HepG2 (cell line): ENCODE results near the gene ARHGEF7. TPM values are rescaled to one million over a fixed set of nuclear protein-coding genes. Genes with fewer than 3 reads are reported as not detected.

Source experiments
- ATAD3A ChIP-seq: sonication (generic); formaldehyde crosslinking; IDR thresholded peaks from 2 replicates; pipeline ENCODE4 v1.4.0; 2020; ENCODE audit warnings: missing genetic modification reagents
- CCAR2 ChIP-seq: fragments of 200-400 bp; formaldehyde crosslinking; optimal IDR thresholded peaks from 2 replicates; pipeline ENCODE3; 2018; ENCODE audit warnings: low read depth, mild to moderate bottlenecking, low read length, moderate library complexity
- CCDC6 ChIP-seq: sonication (generic); formaldehyde crosslinking; IDR thresholded peaks from 2 replicates; pipeline ENCODE4 v1.8.1; 2022; ENCODE audit warnings: mild to moderate bottlenecking, missing genetic modification reagents, moderate library complexity
- FOXA3 ChIP-seq: IDR thresholded peaks from 2 replicates; pipeline ENCODE4 v1.6.1; 2016; ENCODE audit warnings: missing genetic modification reagents, missing compliant biosample characterization
- FOXK2 ChIP-seq: fragments of 450-650 bp; IDR thresholded peaks from 2 replicates; pipeline ENCODE4 v1.6.1; 2016
- HCFC1 ChIP-seq: fragments of 150-350 bp; IDR thresholded peaks from 2 replicates; pipeline ENCODE4 v1.6.1; 2014; ENCODE audit warnings: low read depth, low read length
- KAT2B ChIP-seq: fragments of 150-350 bp; IDR thresholded peaks from 2 replicates; pipeline ENCODE4 v1.6.1; 2014; ENCODE audit warnings: low read depth, low read length, borderline replicate concordance
- KDM6A ChIP-seq: IDR thresholded peaks from 2 replicates; pipeline ENCODE4 v1.6.1; 2016; ENCODE audit warnings: low read depth
- ZFAT ChIP-seq: sonication (generic); formaldehyde crosslinking; conservative IDR thresholded peaks from 2 replicates; pipeline ENCODE4 v1.8.1; 2023; ENCODE audit warnings: missing genetic modification reagents, inconsistent platforms
- ZNF335 ChIP-seq: sonication (generic); formaldehyde crosslinking; IDR thresholded peaks from 2 replicates; pipeline ENCODE4 v1.4.0; 2020; ENCODE audit warnings: missing genetic modification reagents
- ZNF558 ChIP-seq: sonication (generic); formaldehyde crosslinking; IDR thresholded peaks from 2 replicates; pipeline ENCODE4 v1.9.0; 2022; ENCODE audit warnings: mild to moderate bottlenecking, missing genetic modification reagents, borderline replicate concordance
- ZNF746 ChIP-seq: sonication (generic); formaldehyde crosslinking; IDR thresholded peaks from 2 replicates; pipeline ENCODE4 v1.8.0; 2022; ENCODE audit warnings: mild to moderate bottlenecking, missing genetic modification reagents
- polyA plus RNA-seq, 8 experiments: library from polyadenylated mRNA; depleted of rRNA in 3 of 8; stranded (reverse) in 7 of 8; unstranded in 1 of 8; fragments of >200 nt; fragmentation: Illumina TruSeq in 4 of 8; extraction: Trizol in 4 of 8; gene quantifications; 2 replicates each; pipeline versions ENCODE4 v1.2.1 to v1.2.3, GENCODE V29; 2011 to 2016; ENCODE audit warnings: low read depth in 4 of 8, missing spikeins in 1 of 8, mixed read lengths in 1 of 8; ENCODE audit not compliant: insufficient read depth in 1 of 8
- total RNA-seq, 5 experiments: library from RNA; depleted of rRNA; stranded (reverse); fragments of >200 nt; fragmentation: Illumina TruSeq; extraction: Trizol; gene quantifications; 2 replicates each; pipeline ENCODE4 v1.2.3, GENCODE V29; 2016; ENCODE audit warnings: low read depth in 1 of 5
- TF ChIP-seq, protein P1 (sequence below): sonication (generic); formaldehyde crosslinking; IDR thresholded peaks from 2 replicates; pipeline ENCODE4 v1.4.0; 2020; ENCODE audit warnings: missing genetic modification reagents, mild to moderate bottlenecking, borderline replicate concordance
- TF ChIP-seq, protein P2 (sequence below): sonication (generic); formaldehyde crosslinking; IDR thresholded peaks from 2 replicates; pipeline ENCODE4 v1.5.1; 2020; ENCODE audit warnings: missing genetic modification reagents, mild to moderate bottlenecking, borderline replicate concordance
- TF ChIP-seq, protein P3 (sequence below): sonication (generic); formaldehyde crosslinking; conservative IDR thresholded peaks from 2 replicates; pipeline ENCODE4 v1.4.0; 2020; ENCODE audit warnings: missing genetic modification reagents
- TF ChIP-seq, protein P4 (sequence below): sonication (generic); formaldehyde crosslinking; IDR thresholded peaks from 2 replicates; pipeline ENCODE4 v1.4.0; 2020; ENCODE audit warnings: mild to moderate bottlenecking, missing genetic modification reagents

The ARHGEF7 gene
- total and polyA plus RNA-seq, 2 of the 13 experiments (the other 11 are each of a cell fraction or from before 2014, with no cell fraction given): 15.7 to 22.3 TPM

DNA sequence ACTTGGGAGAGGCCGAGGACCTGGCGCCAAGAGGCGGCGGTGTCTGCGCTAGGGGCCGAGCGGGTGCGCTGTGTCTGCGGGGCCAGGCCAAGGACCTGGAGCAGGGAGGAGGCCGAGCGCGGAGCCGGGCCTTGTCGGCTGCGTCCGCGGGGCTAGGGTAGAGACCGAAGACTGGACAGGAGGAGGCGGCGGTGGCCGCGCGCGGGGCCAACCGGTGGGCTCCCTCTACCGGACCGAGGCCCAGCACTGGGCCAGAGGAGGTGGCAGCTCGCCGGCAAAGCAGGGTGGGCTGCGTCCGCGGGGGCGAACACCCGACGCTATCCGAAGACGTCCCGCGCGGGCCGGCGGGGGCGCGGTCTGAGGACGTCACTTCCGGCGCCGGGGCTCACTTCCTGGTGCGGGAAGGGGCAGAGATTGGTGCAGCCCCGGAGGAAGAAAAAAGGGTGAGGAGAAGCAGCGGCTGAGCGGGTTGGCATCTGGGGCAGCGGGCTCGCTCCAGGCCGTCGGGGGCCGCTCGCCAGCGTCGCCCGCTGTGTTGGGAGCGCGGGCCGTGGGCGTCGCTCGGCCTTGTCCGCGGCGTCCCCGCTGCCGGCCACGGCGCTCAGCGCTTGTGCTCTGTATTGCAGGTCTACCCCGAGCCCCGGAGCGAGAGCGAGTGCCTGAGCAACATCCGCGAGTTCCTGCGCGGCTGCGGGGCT is 38.3 kb downstream of the ARHGEF7 start (continued):
- TF ChIP-seq, protein P1, sequence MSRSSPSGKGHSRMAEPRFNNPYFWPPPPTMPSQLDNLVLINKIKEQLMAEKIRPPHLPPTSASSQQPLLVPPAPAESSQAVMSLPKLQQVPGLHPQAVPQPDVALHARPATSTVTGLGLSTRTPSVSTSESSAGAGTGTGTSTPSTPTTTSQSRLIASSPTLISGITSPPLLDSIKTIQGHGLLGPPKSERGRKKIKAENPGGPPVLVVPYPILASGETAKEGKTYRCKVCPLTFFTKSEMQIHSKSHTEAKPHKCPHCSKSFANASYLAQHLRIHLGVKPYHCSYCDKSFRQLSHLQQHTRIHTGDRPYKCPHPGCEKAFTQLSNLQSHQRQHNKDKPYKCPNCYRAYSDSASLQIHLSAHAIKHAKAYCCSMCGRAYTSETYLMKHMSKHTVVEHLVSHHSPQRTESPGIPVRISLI (CRISPR knock-in tag): no peak; the same call in none of the 2 replicates
- no peak for TF ChIP-seq ZNF335
- no peak for TF ChIP-seq KAT2B
- no peak for TF ChIP-seq FOXK2
- TF ChIP-seq FOXA3: peak; percentile 51; the same call in 1 of the 2 replicates
- TF ChIP-seq HCFC1: peak; percentile 71
- TF ChIP-seq, protein P2, sequence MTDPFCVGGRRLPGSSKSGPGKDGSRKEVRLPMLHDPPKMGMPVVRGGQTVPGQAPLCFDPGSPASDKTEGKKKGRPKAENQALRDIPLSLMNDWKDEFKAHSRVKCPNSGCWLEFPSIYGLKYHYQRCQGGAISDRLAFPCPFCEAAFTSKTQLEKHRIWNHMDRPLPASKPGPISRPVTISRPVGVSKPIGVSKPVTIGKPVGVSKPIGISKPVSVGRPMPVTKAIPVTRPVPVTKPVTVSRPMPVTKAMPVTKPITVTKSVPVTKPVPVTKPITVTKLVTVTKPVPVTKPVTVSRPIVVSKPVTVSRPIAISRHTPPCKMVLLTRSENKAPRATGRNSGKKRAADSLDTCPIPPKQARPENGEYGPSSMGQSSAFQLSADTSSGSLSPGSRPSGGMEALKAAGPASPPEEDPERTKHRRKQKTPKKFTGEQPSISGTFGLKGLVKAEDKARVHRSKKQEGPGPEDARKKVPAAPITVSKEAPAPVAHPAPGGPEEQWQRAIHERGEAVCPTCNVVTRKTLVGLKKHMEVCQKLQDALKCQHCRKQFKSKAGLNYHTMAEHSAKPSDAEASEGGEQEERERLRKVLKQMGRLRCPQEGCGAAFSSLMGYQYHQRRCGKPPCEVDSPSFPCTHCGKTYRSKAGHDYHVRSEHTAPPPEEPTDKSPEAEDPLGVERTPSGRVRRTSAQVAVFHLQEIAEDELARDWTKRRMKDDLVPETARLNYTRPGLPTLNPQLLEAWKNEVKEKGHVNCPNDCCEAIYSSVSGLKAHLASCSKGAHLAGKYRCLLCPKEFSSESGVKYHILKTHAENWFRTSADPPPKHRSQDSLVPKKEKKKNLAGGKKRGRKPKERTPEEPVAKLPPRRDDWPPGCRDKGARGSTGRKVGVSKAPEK (CRISPR knock-in tag): no peak
- TF ChIP-seq CCDC6 (CRISPR knock-in tag): peak; percentile 75; the same call in 1 of the 2 replicates
- no peak for TF ChIP-seq KDM6A (CRISPR knock-in tag)
- no peak for TF ChIP-seq CCAR2
- TF ChIP-seq ATAD3A: no peak
- TF ChIP-seq, protein P3, sequence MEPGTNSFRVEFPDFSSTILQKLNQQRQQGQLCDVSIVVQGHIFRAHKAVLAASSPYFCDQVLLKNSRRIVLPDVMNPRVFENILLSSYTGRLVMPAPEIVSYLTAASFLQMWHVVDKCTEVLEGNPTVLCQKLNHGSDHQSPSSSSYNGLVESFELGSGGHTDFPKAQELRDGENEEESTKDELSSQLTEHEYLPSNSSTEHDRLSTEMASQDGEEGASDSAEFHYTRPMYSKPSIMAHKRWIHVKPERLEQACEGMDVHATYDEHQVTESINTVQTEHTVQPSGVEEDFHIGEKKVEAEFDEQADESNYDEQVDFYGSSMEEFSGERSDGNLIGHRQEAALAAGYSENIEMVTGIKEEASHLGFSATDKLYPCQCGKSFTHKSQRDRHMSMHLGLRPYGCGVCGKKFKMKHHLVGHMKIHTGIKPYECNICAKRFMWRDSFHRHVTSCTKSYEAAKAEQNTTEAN (CRISPR knock-in tag): peak; percentile 25; the same call in 1 of the 2 replicates
- TF ChIP-seq ZFAT (CRISPR knock-in tag): no peak
- 0 out of 2 replicates have a peak, but pooled peaks have one; percentile 26 for TF ChIP-seq ZNF746 (CRISPR knock-in tag)
- TF ChIP-seq ZNF558: 0 out of 2 replicates have a peak, but pooled peaks have one; percentile 67
- TF ChIP-seq, protein P4, sequence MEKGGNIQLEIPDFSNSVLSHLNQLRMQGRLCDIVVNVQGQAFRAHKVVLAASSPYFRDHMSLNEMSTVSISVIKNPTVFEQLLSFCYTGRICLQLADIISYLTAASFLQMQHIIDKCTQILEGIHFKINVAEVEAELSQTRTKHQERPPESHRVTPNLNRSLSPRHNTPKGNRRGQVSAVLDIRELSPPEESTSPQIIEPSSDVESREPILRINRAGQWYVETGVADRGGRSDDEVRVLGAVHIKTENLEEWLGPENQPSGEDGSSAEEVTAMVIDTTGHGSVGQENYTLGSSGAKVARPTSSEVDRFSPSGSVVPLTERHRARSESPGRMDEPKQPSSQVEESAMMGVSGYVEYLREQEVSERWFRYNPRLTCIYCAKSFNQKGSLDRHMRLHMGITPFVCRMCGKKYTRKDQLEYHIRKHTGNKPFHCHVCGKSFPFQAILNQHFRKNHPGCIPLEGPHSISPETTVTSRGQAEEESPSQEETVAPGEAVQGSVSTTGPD (CRISPR knock-in tag): no peak
